HepG2 (cell line): Measurements from ENCODE around the gene CTNNA3. TPM values are rescaled to one million over a fixed set of nuclear protein-coding genes. Genes with fewer than 3 reads are reported as not detected.
A peak's percentile ranks its signal among the peaks of the same experiment; 100 is the strongest.

ENCODE experiments used
- ATAC-seq: fragments of 200-7000 bp; cut with Tn5 transposase; 3 replicates; pipeline ENCODE4 v1.9.1; 2020; ENCODE audit warnings: mild to moderate bottlenecking, moderate library complexity
- BruUV-seq: library from RNA; stranded (reverse); fragments of 400-500 nt; replicated peaks from 2 replicates; lab custom pipeline; 2021; lab: Mats Ljungman, UMichigan
- CTCF ChIA-PET: fragments of 300-600 bp; formaldehyde crosslinking; extraction: SDS; loops from one replicate; lab custom pipeline; 2021; ENCODE audit warnings: low total read pairs, inconsistent platforms, low intra/inter-chr PET ratio; lab: Yijun Ruan, JAX
- POLR2A ChIA-PET: fragments of 350-600 bp; sonication (Branson Sonifier 250); formaldehyde crosslinking; loops from one replicate; lab custom pipeline; 2020; ENCODE audit warnings: antibody characterized with exemption, inconsistent platforms; lab: Yijun Ruan, JAX
- DNase-seq: peaks from one replicate; pipeline ENCODE4 v3.0.0-alpha.2; 2015; ENCODE audit warnings: low spot score
- FAIRE-seq: peaks from 3 replicates; lab custom pipeline; 2011; peaks lifted over from hg19 to GRCh38; lab: Jason Lieb, UNC
- H2AFZ ChIP-seq: one replicate; pipeline ENCODE4 v1.6.1; 2011; ENCODE audit warnings: low read length, inconsistent platforms
- H3K27ac ChIP-seq: fragments of 300-600 bp; 3 replicates; pipeline ENCODE4 v1.8.0; 2011; ENCODE audit warnings: mixed run types, mild to moderate bottlenecking, mixed read lengths, low read length, inconsistent platforms; ENCODE audit not compliant: insufficient read depth; ENCODE audit errors: extremely low read length
- H3K27me3 ChIP-seq, 2 experiments: fragments of 200-600 bp in 1 of 2; 2 replicates in 1 of 2; 3 replicates in 1 of 2; pipeline versions ENCODE4 v1.6.0 to v1.8.0; 2011; ENCODE audit warnings: low read length in 2 of 2, mild to moderate bottlenecking in 2 of 2, moderate library complexity in 2 of 2, inconsistent platforms in 1 of 2; ENCODE audit not compliant: insufficient read depth in 2 of 2, control insufficient read depth in 1 of 2
- H3K36me3 ChIP-seq, 2 experiments: fragments of 200-600 bp in 1 of 2; replicated peaks in 1 of 2; 2 replicates in 1 of 2; 3 replicates in 1 of 2; pipeline versions ENCODE4 v1.5.1 to v1.8.0; 2011; ENCODE audit warnings: low read length in 2 of 2, inconsistent platforms in 1 of 2; ENCODE audit not compliant: insufficient read depth in 2 of 2, control insufficient read depth in 1 of 2
- H3K4me1 ChIP-seq: 2 replicates; pipeline ENCODE4 v1.5.1; 2012; ENCODE audit warnings: low read length, inconsistent platforms; ENCODE audit not compliant: insufficient read depth
- H3K4me2 ChIP-seq: 2 replicates; pipeline ENCODE4 v1.6.0; 2011; ENCODE audit warnings: low read depth, low read length, inconsistent platforms
- H3K4me3 ChIP-seq, 3 experiments: fragments of 200-600 bp in 1 of 3; sonication (generic), shearing (Covaris generic) in 1 of 3; replicated peaks in 1 of 3; 2 replicates each; pipeline ENCODE4 v1.5.1; 2011 to 2016; ENCODE audit warnings: low read length in 3 of 3, inconsistent platforms in 2 of 3, low read depth in 2 of 3, mild to moderate bottlenecking in 2 of 3, control low read depth in 1 of 3, mixed read lengths in 1 of 3; ENCODE audit not compliant: insufficient read depth in 1 of 3
- H3K79me2 ChIP-seq: one replicate; pipeline ENCODE4 v1.6.1; 2011; ENCODE audit warnings: low read length, inconsistent platforms; ENCODE audit not compliant: insufficient read depth
- H3K9ac ChIP-seq: 2 replicates; pipeline ENCODE4 v1.6.0; 2011; ENCODE audit warnings: mild to moderate bottlenecking, low read depth, low read length, inconsistent platforms; ENCODE audit not compliant: insufficient read depth
- H3K9me3 ChIP-seq: 2 replicates; pipeline ENCODE4 v1.5.1; 2012; ENCODE audit warnings: mild to moderate bottlenecking, low read length
- H4K20me1 ChIP-seq: 2 replicates; pipeline ENCODE4 v1.6.0; 2011; ENCODE audit warnings: inconsistent platforms, mild to moderate bottlenecking, low read length, moderate library complexity; ENCODE audit not compliant: insufficient read depth
- ATF3 ChIP-seq: sonication (generic); formaldehyde crosslinking; IDR thresholded peaks from 2 replicates; pipeline ENCODE4 v1.4.0; 2020; ENCODE audit warnings: missing genetic modification reagents
- CENPBD1 ChIP-seq: sonication (generic); formaldehyde crosslinking; IDR thresholded peaks from 2 replicates; pipeline ENCODE4 v1.8.0; 2022; ENCODE audit warnings: missing genetic modification reagents, low read depth, mild to moderate bottlenecking, borderline replicate concordance
- CREB1 ChIP-seq, 2 experiments: fragments of 450-650 bp in 1 of 2; IDR thresholded peaks; 2 replicates each; pipeline ENCODE4 v1.6.1; 2016 to 2017; ENCODE audit warnings: control low read depth in 1 of 2, mild to moderate bottlenecking in 1 of 2, missing compliant biosample characterization in 1 of 2, missing genetic modification characterization in 1 of 2
- DR1 ChIP-seq: sonication (generic); formaldehyde crosslinking; IDR thresholded peaks from 2 replicates; pipeline ENCODE4 v1.8.0; 2021; ENCODE audit warnings: mild to moderate bottlenecking, missing genetic modification reagents, inconsistent platforms
- EEA1 ChIP-seq: sonication (generic); formaldehyde crosslinking; IDR thresholded peaks from 2 replicates; pipeline ENCODE4 v1.5.1; 2020; ENCODE audit warnings: mild to moderate bottlenecking, missing genetic modification reagents, borderline replicate concordance
- KMT2B ChIP-seq: IDR thresholded peaks from 2 replicates; pipeline ENCODE4 v1.6.1; 2016; ENCODE audit warnings: missing genetic modification reagents, missing compliant biosample characterization
- NFATC3 ChIP-seq: sonication (generic); formaldehyde crosslinking; IDR thresholded peaks from 2 replicates; pipeline ENCODE4 v1.5.1; 2020; ENCODE audit warnings: mild to moderate bottlenecking, missing genetic modification reagents
- NFKB2 ChIP-seq: sonication (generic); formaldehyde crosslinking; IDR thresholded peaks from 2 replicates; pipeline ENCODE4 v1.4.0; 2020; ENCODE audit warnings: missing genetic modification reagents, borderline replicate concordance
- PCBP2 ChIP-seq: fragments of 200-400 bp; formaldehyde crosslinking; optimal IDR thresholded peaks from 2 replicates; pipeline ENCODE3; 2018; ENCODE audit warnings: low read length, low read depth; ENCODE audit not compliant: poor library complexity, severe bottlenecking
- RNF2 ChIP-seq: fragments of 450-650 bp; conservative IDR thresholded peaks from 2 replicates; pipeline ENCODE4 v1.6.1; 2016; ENCODE audit warnings: low read depth
- SAP130 ChIP-seq: IDR thresholded peaks from 2 replicates; pipeline ENCODE4 v1.6.1; 2016; ENCODE audit warnings: low read depth
- SIX4 ChIP-seq: sonication (generic); formaldehyde crosslinking; IDR thresholded peaks from 2 replicates; pipeline ENCODE4 v1.4.0; 2020; ENCODE audit warnings: missing genetic modification reagents
- SP4 ChIP-seq: sonication (generic); formaldehyde crosslinking; IDR thresholded peaks from 2 replicates; pipeline ENCODE4 v1.8.1; 2023; ENCODE audit warnings: mild to moderate bottlenecking, missing genetic modification reagents
- SRSF1 ChIP-seq: fragments of 200-400 bp; formaldehyde crosslinking; optimal IDR thresholded peaks from 2 replicates; pipeline ENCODE3; 2017; ENCODE audit warnings: mild to moderate bottlenecking, low read depth, low read length, moderate library complexity
- U2AF2 ChIP-seq: fragments of 200-400 bp; formaldehyde crosslinking; IDR thresholded peaks from 2 replicates; pipeline ENCODE4 v1.6.1; 2017; ENCODE audit warnings: low read depth, mild to moderate bottlenecking, low read length
- ZFP62 ChIP-seq: sonication (generic); formaldehyde crosslinking; IDR thresholded peaks from 2 replicates; pipeline ENCODE4 v1.4.0; 2020; ENCODE audit warnings: missing genetic modification reagents
- ZFY ChIP-seq: sonication (generic); formaldehyde crosslinking; IDR thresholded peaks from 2 replicates; pipeline ENCODE4 v1.4.0; 2020; ENCODE audit warnings: missing genetic modification reagents
- ZNF143 ChIP-seq: sonication (generic); formaldehyde crosslinking; IDR thresholded peaks from 2 replicates; pipeline ENCODE4 v1.4.0; 2020; ENCODE audit warnings: missing genetic modification reagents
- ZNF317 ChIP-seq: sonication (generic); formaldehyde crosslinking; IDR thresholded peaks from 2 replicates; pipeline ENCODE4 v1.5.0; 2020; ENCODE audit warnings: mild to moderate bottlenecking, missing genetic modification reagents
- ZNF329 ChIP-seq: sonication (generic); formaldehyde crosslinking; IDR thresholded peaks from 2 replicates; pipeline ENCODE4 v1.9.0; 2021; ENCODE audit warnings: low read depth, mild to moderate bottlenecking, missing genetic modification reagents
- ZNF644 ChIP-seq: IDR thresholded peaks from 2 replicates; pipeline ENCODE4 v1.6.1; 2016; ENCODE audit warnings: low read depth
- WGBS: methylation state at CpG from one replicate; pipeline ENCODE4 v1.1.6; 2017; ENCODE audit warnings: low lambda C conversion rate; 5-methylcytosine and 5-hydroxymethylcytosine counted together
- in situ Hi-C: cut with HindIII; loops from 2 replicates; pipeline ENCODE4 v1.10.0; 2017; ENCODE audit warnings: low pct_unique_long_range_greater_than_20kb; ENCODE audit not compliant: extremely low pct_ligation_motif_present
- intact Hi-C: fragments of 100-400 bp; cut with micrococcal nuclease; formaldehyde crosslinking; loops from one replicate; pipeline ENCODE4 v1.10.0; 2022; ENCODE audit not compliant: unreplicated experiment
- polyA plus RNA-seq, 8 experiments: library from polyadenylated mRNA; depleted of rRNA in 3 of 8; stranded (reverse) in 7 of 8; unstranded in 1 of 8; fragments of >200 nt; fragmentation: Illumina TruSeq in 4 of 8; extraction: Trizol in 4 of 8; gene quantifications; 2 replicates each; pipeline versions ENCODE4 v1.2.1 to v1.2.3, GENCODE V29; 2011 to 2016; ENCODE audit warnings: low read depth in 4 of 8, missing spikeins in 1 of 8, mixed read lengths in 1 of 8; ENCODE audit not compliant: insufficient read depth in 1 of 8
- total RNA-seq, 5 experiments: library from RNA; depleted of rRNA; stranded (reverse); fragments of >200 nt; fragmentation: Illumina TruSeq; extraction: Trizol; gene quantifications; 2 replicates each; pipeline ENCODE4 v1.2.3, GENCODE V29; 2016; ENCODE audit warnings: low read depth in 1 of 5

CTNNA3 gene
- total and polyA plus RNA-seq, 2 of the 13 experiments (the other 11 are each of a cell fraction or from before 2014, with no cell fraction given), result not detected

- Histone ChIP-seq H3K27ac (no peak overlapping the region), H3K9ac (no peak overlapping the region), H3K4me3 (no peak overlapping the region), H3K4me2 (no peak overlapping the region), H3K36me3 (no peaks in the 10 kb centered on the region), H3K9me3 (no peaks in the 10 kb centered on the region), H4K20me1 (no peaks in the 10 kb centered on the region), H3K79me2 (no peaks in the 10 kb centered on the region), H3K27me3 (no peaks in the 10 kb centered on the region), H3K4me1 (peaks cover 21% of the 10 kb centered on the region), H2AFZ (no peak overlapping the region)
- intact Hi-C loops (no loop called here), in situ Hi-C loops (no loop called here)
- BruUV-seq, result no TSS peak
- DNase-seq (no peak), FAIRE-seq (no peak), ATAC-seq (no peak)
- POLR2A ChIA-PET, result no interaction called here
- no peak for TF ChIP-seq ZNF644 (CRISPR knock-in tag)
- TF ChIP-seq CREB1 (IDR thresholded peaks at IDR 0.05), result no peak
- TF ChIP-seq CREB1 (CRISPR knock-in tag; IDR thresholded peaks at IDR 0.05), result no peak
- no peak for TF ChIP-seq ATF3
- no peak for TF ChIP-seq U2AF2
- no peak for TF ChIP-seq SP4
- no peak for TF ChIP-seq ZNF317
- TF ChIP-seq NFATC3 (CRISPR knock-in tag), result no peak
- 2% methylated on average over 1 of the region's 1 CpG for WGBS
- CTCF ChIA-PET, result no interaction called here
Measured at GRCh38 chr10:66281327-66281726, 1414.7 kb downstream of the CTNNA3 start.

GRCh38 chr10:66277481-66277880 is 1418.5 kb downstream of the CTNNA3 start:
- in situ Hi-C loops (no loop called here), intact Hi-C loops (no loop called here)
- ATAC-seq, result 0 out of 3 replicates have a peak, but pooled peaks have one; percentile 54
- Histone ChIP-seq H4K20me1 (no peaks in the 10 kb centered on the region), H3K79me2 (no peaks in the 10 kb centered on the region), H3K9ac (no peak overlapping the region), H3K4me3 (no peak overlapping the region), H3K36me3 (no peaks in the 10 kb centered on the region), H3K9me3 (no peaks in the 10 kb centered on the region), H3K27me3 (no peaks in the 10 kb centered on the region), H3K4me2 (no peak overlapping the region), H3K27ac (no peak overlapping the region), H2AFZ (no peak overlapping the region), H3K4me1 (no peaks in the 10 kb centered on the region)
- POLR2A ChIA-PET, result no interaction called here
- 19% methylated on average over 4 of the region's 4 CpGs for WGBS
- no TSS peak for BruUV-seq
- no peak for DNase-seq
- FAIRE-seq, result no peak
- CTCF ChIA-PET, result no interaction called here
- TF ChIP-seq PCBP2 (no peak), ZFP62 (CRISPR knock-in tag) (no peak), SAP130 (CRISPR knock-in tag) (no peak), SIX4 (CRISPR knock-in tag) (no peak), EEA1 (CRISPR knock-in tag) (no peak), CENPBD1 (CRISPR knock-in tag) (no peak), ZNF329 (no peak), RNF2 (no peak), ZFY (CRISPR knock-in tag) (no peak), ZNF143 (CRISPR knock-in tag) (no peak), KMT2B (no peak), NFKB2 (CRISPR knock-in tag) (no peak), DR1 (CRISPR knock-in tag) (no peak), SRSF1 (no peak)
